HG03457 (cell line): ENCODE measurements around the gene WWTR1.

Experiments
- ATAC-seq: cut with Tn5 transposase; IDR thresholded peaks from one replicate; pipeline ENCODE4 v1.9.1; 2021; ENCODE audit warnings: moderate number of reproducible peaks; ENCODE audit not compliant: unreplicated experiment

Gene WWTR1

GRCh38 chr3:149625795-149626194 is 32.0 kb downstream of the WWTR1 start:
- ATAC-seq, result no peak

DNA sequence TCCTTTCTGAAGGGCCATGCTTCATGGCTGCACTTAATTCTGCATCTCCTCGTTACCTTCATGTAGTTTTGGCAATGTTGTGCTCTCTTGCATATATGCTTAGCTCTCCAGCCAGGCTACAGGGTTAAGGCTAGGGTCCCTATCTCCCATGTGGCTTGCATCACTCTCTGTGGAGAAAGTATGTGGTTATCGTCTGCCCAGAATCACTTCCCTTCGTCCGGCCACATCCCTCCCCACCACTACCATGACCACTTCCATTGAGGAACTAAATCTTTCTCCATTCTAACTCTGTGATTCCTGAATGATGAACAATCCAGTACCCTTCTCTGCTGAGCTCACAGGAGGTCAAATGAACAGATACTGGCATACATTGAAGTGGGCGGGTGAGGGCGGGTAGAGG is 34.0 kb downstream of the WWTR1 start:
- no peak for ATAC-seq

GRCh38 chr3:149621218-149622005 is 36.4 kb downstream of the WWTR1 start:
- no peak for ATAC-seq

- no peak for ATAC-seq
Measured at GRCh38 chr3:149620291-149621020, 37.4 kb downstream of the WWTR1 start.

GRCh38 chr3:149619136-149619535 is 38.7 kb downstream of the WWTR1 start:
- ATAC-seq, result no peak

DNA sequence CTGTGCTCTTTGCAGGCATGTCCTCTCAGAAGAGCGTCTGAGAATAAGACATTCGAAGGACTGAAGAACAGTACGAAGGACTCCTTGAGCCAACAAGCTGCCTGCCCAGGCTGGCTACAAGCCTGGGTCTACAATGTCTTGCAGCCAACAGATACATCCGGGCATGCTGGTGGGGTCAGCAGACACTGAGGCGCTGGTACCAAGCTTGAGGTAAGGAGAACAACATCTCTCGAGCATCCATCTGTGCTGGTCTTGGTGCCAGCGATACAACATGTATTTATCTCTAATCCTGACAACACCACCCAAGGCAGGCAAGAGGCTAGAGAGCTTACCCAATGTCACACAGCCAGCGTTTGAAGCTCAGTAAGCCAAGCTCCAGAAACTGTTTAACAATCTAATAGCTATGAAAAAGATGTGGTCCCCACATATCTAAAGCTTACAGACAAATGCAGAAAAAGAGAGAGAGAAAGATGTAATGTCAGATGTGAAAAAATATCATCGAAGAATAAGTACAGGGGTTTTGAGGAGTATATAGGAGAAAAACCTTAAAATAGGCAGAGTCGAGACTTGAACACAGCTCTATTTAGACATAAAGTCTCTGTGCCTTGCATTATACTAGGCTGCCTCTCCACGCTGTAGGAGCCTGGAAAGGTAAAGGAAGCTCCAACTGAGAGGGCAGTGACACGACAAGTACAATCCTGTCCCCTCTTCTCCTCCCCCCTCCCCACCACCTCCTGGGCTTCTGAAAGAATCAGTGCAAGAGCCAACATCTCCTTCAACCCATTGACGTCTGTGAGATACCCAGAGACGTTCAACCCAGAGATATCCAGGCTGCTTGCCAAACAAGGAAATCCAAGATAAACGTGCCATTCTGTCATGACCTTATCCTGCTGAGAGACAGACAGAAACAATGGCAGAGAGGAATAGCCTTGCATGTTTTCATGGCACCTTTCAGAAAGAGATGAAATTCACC is 39.4 kb downstream of the WWTR1 start:
- no peak for ATAC-seq

GRCh38 chr3:149615731-149616221 is 42.0 kb downstream of the WWTR1 start:
- ATAC-seq, result no peak

DNA sequence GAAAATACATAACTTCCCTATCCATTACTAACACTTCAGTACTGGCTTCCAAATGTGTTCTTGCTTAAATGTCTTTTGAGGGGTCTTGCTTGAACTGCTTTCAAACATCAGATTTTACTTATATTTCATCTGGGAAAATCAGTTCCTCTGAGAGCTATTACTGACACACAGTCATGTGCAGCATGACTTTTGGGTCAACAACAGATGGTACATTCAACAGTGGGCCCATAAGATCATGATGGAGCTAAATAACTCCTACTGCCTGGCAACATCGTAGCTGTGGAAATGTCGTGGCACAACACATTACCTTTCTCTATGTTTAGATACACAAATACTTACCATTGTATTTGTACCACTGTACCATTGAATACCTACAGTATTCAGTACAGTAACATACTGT is 43.8 kb downstream of the WWTR1 start:
- no peak for ATAC-seq

GRCh38 chr3:149612456-149612855 is 45.4 kb downstream of the WWTR1 start:
- ATAC-seq, result no peak

DNA sequence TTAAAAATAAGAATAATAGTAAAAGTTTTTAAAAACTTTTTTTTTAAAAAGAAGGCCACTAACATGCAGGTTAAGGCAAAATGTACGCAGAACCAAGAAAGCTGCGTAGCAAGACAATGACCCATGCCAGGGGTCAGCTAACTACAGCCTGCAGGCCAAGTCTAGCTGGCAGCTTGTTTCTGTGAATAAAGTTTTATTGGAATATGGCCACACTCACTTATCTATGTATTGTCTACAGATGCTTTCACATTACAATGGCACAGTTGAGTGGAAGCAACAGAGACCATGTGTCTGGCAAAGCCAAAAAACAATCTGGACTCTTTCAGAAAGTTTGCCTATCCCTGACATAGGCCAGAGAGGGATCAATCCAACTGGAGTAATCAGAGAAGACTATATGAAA is 46.7 kb downstream of the WWTR1 start:
- ATAC-seq, result no peak

GRCh38 chr3:149610351-149611105 is 47.3 kb downstream of the WWTR1 start:
- ATAC-seq, result no peak

GRCh38 chr3:149609595-149609994 is 48.2 kb downstream of the WWTR1 start:
- peak; percentile 79 for ATAC-seq

DNA sequence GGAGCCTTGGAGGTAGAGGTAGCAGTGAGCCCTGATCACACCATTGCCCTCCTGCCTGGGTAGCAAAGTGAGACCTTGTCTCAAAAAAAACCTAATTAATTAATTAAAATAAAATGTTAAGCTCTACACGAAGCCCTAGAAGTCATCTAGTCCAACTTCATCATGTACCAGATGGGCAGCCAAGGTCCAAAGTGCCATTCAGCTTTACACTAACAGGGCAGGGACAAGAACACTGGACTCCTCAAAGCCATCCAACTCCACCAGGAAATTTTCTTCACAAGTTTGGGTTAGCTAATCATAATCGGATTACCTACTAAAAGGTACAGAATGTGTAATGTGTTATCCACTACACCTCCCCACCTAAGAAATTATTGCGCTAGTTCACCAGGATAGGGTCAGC is 48.8 kb downstream of the WWTR1 start:
- no peak for ATAC-seq

GRCh38 chr3:149605902-149606301 is 51.9 kb downstream of the WWTR1 start:
- ATAC-seq, result no peak

GRCh38 chr3:149604125-149604875 is 53.5 kb downstream of the WWTR1 start:
- no peak for ATAC-seq

DNA sequence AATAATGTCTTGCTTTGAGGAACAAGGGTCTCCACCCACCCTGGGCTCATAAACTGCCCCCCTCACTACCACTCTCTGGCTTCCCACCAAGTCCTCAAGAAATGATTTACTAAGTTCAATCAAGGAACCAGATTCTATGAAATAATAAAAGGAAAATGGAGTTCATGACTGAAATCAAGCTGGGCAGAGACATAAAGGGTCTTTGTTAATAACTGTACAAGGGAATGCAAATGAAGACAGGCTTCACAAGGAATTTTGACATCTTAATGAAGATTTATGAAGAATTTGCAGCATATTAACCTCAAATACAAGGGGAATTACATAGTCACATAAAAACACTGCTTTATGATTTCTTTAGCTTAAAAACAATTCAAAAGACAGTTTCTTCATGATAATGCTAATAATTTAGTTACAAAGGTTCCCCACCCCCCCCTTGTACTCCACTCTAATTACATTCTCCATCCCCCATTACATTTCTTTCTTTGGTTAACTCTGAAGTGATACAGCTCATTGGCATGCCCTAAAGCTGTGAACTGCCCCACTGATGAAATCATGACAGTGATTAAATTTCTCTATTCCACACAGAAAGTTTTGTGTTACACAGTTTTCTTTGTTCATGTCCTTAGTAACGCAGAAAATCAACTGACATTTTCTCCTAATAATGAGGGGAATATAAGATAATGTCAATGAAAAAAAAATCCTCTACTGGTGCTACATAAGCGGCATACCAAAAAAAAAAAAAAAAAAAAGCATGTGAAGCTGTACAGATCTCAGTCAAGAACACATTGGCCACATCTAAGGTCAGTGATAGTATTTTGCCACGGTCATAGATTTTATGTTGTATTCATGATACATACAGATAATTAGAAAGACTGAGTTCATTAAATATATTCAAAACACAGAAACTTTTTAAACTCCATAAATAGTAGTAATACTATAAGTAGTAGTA is 54.4 kb downstream of the WWTR1 start:
- no peak for ATAC-seq

- no peak for ATAC-seq
Measured at GRCh38 chr3:149600634-149601033, 57.2 kb downstream of the WWTR1 start.

GRCh38 chr3:149599236-149599635 is 58.6 kb downstream of the WWTR1 start:
- no peak for ATAC-seq
